ENCODE results near the gene IFNGR1. TPM values are rescaled to one million over a fixed set of nuclear protein-coding genes. Genes with fewer than 3 reads are reported as not detected.

Gene IFNGR1
- total RNA-seq, 2 donors from 2014 or later = 23.7 to 30.2 TPM

GRCh38 chr6:137237413-137238170 is 18.4 kb upstream of the IFNGR1 start:
- Mint-ChIP-seq H3K9me3 (peaks cover 18% of the 10 kb centered on the region), H3K27me3 (ENCODE audit: insufficient read depth) (peaks cover 2% of the 10 kb centered on the region), H3K4me1 (peaks cover 13% of the 10 kb centered on the region), H3K27ac (no peak overlapping the region), H3K4me3 (no peak overlapping the region), H3K36me3 (ENCODE audit: low read depth) (no peaks in the 10 kb centered on the region)
- peaks cover 6% of the 10 kb centered on the region for H3K9me3 ChIP-seq (ENCODE audit: control insufficient read depth, low read length)
- peaks cover 4% of the 10 kb centered on the region for H3K4me1 ChIP-seq (ENCODE audit: control insufficient read depth, insufficient read depth, low read length)
- no peak for TF ChIP-seq CTCF (conservative IDR thresholded peaks at IDR 0.05)
- no peak overlapping the region for H3K9ac ChIP-seq (ENCODE audit: extremely low read depth, low read length, poor library complexity, severe bottlenecking)
- H3K36me3 ChIP-seq (ENCODE audit: control insufficient read depth, insufficient read depth, low read length) = no peaks in the 10 kb centered on the region
- no peak overlapping the region for H3K4me3 ChIP-seq (ENCODE audit: low read length)
- no peak overlapping the region for H3K27ac ChIP-seq (ENCODE audit: low read depth, low read length)
- no peaks in the 10 kb centered on the region for H3K27me3 ChIP-seq (ENCODE audit: control insufficient read depth, insufficient read depth, low read length, poor library complexity, severe bottlenecking)
- no peak for DNase-seq

- no peak overlapping the region for H3K9ac ChIP-seq (ENCODE audit: extremely low read depth, low read length, poor library complexity, severe bottlenecking)
- TF ChIP-seq CTCF (conservative IDR thresholded peaks at IDR 0.05) = no peak
- Mint-ChIP-seq H3K9me3 (peaks cover 18% of the 10 kb centered on the region), H3K36me3 (ENCODE audit: low read depth) (no peaks in the 10 kb centered on the region), H3K4me3 (no peak overlapping the region), H3K27ac (no peak overlapping the region), H3K27me3 (ENCODE audit: insufficient read depth) (peaks cover 2% of the 10 kb centered on the region), H3K4me1 (peaks cover 16% of the 10 kb centered on the region)
- H3K36me3 ChIP-seq (ENCODE audit: control insufficient read depth, insufficient read depth, low read length) = no peaks in the 10 kb centered on the region
- H3K27ac ChIP-seq (ENCODE audit: low read depth, low read length) = no peak overlapping the region
- no peaks in the 10 kb centered on the region for H3K27me3 ChIP-seq (ENCODE audit: control insufficient read depth, insufficient read depth, low read length, poor library complexity, severe bottlenecking)
- H3K4me3 ChIP-seq (ENCODE audit: low read length) = no peak overlapping the region
- 85 to 91% methylated on average over 2 to 5 of the region's 5 CpGs for WGBS, 2 experiments (ENCODE audit: insufficient coverage in 1 of 2, insufficient read length in 1 of 2)
- peaks cover 6% of the 10 kb centered on the region for H3K9me3 ChIP-seq (ENCODE audit: control insufficient read depth, low read length)
- no peak for DNase-seq
- H3K4me1 ChIP-seq (ENCODE audit: control insufficient read depth, insufficient read depth, low read length) = peaks cover 4% of the 10 kb centered on the region
These were observed 17.6 kb upstream of the IFNGR1 start for GRCh38 chr6:137236581-137237355.

- Histone ChIP-seq H3K4me1 (ENCODE audit: control insufficient read depth, insufficient read depth, low read length) (peaks cover 4% of the 10 kb centered on the region), H3K27ac (ENCODE audit: low read depth, low read length) (no peak overlapping the region), H3K4me3 (ENCODE audit: low read length) (no peak overlapping the region), H3K36me3 (ENCODE audit: control insufficient read depth, insufficient read depth, low read length) (no peaks in the 10 kb centered on the region), H3K27me3 (ENCODE audit: control insufficient read depth, insufficient read depth, low read length, poor library complexity, severe bottlenecking) (no peaks in the 10 kb centered on the region), H3K9ac (ENCODE audit: extremely low read depth, low read length, poor library complexity, severe bottlenecking) (no peak overlapping the region), H3K9me3 (ENCODE audit: control insufficient read depth, low read length) (peaks cover 6% of the 10 kb centered on the region)
- no peak overlapping the region for H3K4me3 Mint-ChIP-seq
- no peaks in the 10 kb centered on the region for H3K36me3 Mint-ChIP-seq (ENCODE audit: low read depth)
- H3K4me1 Mint-ChIP-seq = peaks cover 15% of the 10 kb centered on the region
- WGBS, 2 experiments (ENCODE audit: insufficient coverage in 1 of 2, insufficient read length in 1 of 2) = 100% methylated on average over 1 of the region's 1 CpG; no CpG with 5 or more reads in 1 of the 2 experiments
- H3K27ac Mint-ChIP-seq = no peak overlapping the region
- no peak for TF ChIP-seq CTCF (conservative IDR thresholded peaks at IDR 0.05)
- DNase-seq = no peak
- H3K9me3 Mint-ChIP-seq = peaks cover 20% of the 10 kb centered on the region
- H3K27me3 Mint-ChIP-seq (ENCODE audit: insufficient read depth) = peaks cover 5% of the 10 kb centered on the region
These were observed 16.5 kb upstream of the IFNGR1 start for GRCh38 chr6:137235686-137236085.
